GM12872 (cell line): ENCODE measurements around the gene KCNJ13.

ENCODE experiments used
- TF ChIP-seq, protein P1 (sequence below): IDR thresholded peaks from 3 replicates; pipeline ENCODE4 v1.5.1; 2011; ENCODE audit warnings: low read depth, mild to moderate bottlenecking, low read length, moderate library complexity; ENCODE audit not compliant: insufficient read depth

The KCNJ13 gene

GRCh38 chr2:232776435-232776834 lies at the start of gene KCNJ13:
Gene KCNJ13 (minus strand): TSS chr2:232776565. CDS start chr2:232771362, 5,203 bp downstream.
- TF ChIP-seq, protein P1, sequence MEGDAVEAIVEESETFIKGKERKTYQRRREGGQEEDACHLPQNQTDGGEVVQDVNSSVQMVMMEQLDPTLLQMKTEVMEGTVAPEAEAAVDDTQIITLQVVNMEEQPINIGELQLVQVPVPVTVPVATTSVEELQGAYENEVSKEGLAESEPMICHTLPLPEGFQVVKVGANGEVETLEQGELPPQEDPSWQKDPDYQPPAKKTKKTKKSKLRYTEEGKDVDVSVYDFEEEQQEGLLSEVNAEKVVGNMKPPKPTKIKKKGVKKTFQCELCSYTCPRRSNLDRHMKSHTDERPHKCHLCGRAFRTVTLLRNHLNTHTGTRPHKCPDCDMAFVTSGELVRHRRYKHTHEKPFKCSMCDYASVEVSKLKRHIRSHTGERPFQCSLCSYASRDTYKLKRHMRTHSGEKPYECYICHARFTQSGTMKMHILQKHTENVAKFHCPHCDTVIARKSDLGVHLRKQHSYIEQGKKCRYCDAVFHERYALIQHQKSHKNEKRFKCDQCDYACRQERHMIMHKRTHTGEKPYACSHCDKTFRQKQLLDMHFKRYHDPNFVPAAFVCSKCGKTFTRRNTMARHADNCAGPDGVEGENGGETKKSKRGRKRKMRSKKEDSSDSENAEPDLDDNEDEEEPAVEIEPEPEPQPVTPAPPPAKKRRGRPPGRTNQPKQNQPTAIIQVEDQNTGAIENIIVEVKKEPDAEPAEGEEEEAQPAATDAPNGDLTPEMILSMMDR, result no peak

GRCh38 chr2:232817756-232818155 lies 41.4 kb upstream of the KCNJ13 start:
- TF ChIP-seq, protein P1, result no peak

- TF ChIP-seq, protein P1, result no peak
Observed at GRCh38 chr2:232816657-232817056, 40.3 kb upstream of the KCNJ13 start.

GRCh38 chr2:232815569-232815968 lies 39.2 kb upstream of the KCNJ13 start:
- TF ChIP-seq, protein P1, result no peak

DNA sequence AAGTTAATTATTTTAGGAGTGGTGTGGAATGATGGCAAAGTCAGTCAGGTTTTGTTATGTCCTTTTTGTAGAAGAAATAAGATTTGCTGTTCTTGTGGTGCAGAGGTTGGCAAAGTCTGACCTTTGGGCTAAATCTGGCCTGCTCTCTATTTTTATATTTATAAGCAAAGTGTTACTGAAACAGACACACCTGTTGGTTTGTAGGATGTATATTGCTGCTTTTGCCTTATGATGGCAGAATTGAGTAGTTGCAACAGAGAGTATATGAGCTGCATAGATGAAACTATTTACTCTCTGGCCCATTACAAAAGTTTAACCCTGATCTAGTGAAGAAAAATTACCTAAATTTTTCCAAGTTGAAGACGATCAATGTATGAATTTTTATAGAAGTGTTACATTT lies 34.1 kb upstream of the KCNJ13 start:
- TF ChIP-seq, protein P1, result no peak

DNA sequence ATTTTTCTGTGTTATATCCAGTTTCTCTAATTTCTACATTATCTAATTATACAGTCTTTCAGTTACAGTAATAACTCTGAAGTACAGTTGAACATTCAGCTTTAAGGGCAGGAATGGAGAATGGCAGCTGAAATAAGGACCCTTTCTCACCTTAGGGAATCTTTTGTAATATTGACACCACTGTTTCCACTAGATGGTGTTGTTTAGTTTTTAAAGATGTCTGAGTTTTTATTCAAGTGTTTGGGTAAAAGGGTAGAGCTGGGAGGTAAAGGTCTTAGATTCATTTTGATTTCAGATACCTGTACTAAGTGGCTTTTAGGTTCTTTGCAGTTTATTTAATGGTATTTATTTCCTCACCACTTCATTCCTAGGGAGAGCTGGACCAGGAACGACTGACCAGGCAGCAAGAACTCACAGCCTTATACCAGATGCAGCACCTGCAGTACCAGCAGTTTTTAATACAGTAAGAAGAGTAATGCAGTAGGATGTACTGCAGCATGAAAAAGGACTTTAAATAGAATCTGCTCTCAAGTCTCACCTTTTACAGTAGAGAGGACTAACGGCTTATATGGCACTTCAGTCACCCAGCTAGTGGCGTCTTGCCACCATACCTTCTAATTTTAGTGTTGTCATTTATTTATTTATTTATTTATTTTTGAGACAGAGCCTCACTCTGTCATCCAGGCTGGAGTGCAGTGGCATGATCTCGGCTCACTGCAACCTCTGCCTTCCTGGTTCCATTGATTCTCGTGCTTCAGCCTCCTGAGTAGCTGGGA lies 33.2 kb upstream of the KCNJ13 start:
- TF ChIP-seq, protein P1, result no peak

DNA sequence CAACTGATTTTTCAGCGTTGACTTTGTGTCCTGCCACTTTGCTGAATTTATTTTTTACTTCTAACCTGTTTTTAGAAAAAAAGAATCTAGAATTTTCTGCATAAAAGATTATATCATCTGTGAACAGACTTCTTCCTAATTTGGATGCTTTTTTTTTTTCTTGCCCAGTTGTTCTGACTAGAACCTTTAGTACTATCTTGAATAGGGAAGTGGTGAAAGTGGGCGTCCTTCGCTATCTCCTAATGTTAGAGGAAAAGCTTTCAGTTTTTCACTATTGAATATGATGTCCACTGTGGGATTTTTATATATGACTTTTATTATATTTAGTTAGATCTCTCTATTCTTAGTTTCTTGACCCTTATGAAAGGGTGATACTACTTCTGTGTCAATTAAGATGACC lies 25.7 kb upstream of the KCNJ13 start:
- TF ChIP-seq, protein P1, result no peak
